Measurements from ENCODE around the gene PHF19. TPM values are rescaled to one million over a fixed set of nuclear protein-coding genes. Genes with fewer than 3 reads are reported as not detected.

The PHF19 gene
- total and polyA plus RNA-seq, 2 experiments from 2014 or later: 16.8 to 31.0 TPM

DNA sequence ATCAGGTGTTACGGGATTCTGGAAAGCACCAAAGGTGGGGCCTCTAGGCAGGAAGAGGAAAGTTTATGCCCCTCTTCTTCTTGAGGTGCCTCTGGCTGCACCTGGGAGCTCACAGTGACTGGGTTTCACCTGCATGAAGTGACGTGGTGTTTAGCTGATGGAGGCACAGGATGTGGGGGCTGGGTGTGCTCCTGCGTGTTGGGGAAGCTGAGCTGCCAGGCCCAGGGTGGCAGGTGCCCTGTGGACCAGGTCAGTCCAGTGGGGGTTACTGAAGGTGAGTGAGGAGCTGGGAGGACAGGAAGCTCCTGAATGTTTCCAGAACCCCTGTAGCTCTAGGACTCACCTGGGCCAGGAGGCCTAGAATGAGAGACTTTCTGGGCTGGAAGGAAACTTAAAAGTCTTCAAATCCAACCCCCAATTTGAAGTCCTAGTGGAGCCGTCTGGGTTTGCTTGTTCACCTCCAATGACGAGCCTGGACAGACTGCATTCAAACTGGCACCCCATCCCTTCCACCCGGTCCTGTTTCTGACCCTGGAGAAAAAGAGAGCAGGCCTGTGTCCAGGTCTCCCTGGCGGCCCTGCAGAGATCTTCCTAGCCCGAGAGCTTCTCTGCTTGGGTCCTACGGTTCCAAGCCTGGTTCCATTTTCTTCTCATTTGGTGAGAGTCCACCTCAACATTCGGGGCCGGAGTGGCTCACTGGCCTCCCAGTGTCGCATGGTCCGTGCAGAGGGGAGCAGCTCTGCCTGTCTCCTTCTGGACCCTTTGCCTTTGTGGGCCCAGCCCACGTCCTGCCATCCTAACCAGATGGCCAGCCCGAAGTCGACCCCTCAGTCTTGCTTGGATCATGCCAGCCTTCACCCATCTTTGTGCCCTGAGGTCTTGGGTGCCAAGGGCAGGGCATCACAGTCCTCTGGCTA lies 27.3 kb upstream of the PHF19 start:
- no peaks in the 10 kb centered on the region for H3K36me3 Mint-ChIP-seq (ENCODE audit: low read depth)
- H3K9me2 ChIP-seq (ENCODE audit: insufficient read depth): no peaks in the 10 kb centered on the region
- H3K27ac ChIP-seq (ENCODE audit: low read depth): no peak overlapping the region
- no peak for TF ChIP-seq EZH2 (IDR thresholded peaks at IDR 0.05; ENCODE audit: low read depth, unreplicated experiment)
- TF ChIP-seq, protein P1, sequence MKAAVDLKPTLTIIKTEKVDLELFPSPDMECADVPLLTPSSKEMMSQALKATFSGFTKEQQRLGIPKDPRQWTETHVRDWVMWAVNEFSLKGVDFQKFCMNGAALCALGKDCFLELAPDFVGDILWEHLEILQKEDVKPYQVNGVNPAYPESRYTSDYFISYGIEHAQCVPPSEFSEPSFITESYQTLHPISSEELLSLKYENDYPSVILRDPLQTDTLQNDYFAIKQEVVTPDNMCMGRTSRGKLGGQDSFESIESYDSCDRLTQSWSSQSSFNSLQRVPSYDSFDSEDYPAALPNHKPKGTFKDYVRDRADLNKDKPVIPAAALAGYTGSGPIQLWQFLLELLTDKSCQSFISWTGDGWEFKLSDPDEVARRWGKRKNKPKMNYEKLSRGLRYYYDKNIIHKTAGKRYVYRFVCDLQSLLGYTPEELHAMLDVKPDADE (IDR thresholded peaks at IDR 0.05): no peak
- TF ChIP-seq, protein P2, sequence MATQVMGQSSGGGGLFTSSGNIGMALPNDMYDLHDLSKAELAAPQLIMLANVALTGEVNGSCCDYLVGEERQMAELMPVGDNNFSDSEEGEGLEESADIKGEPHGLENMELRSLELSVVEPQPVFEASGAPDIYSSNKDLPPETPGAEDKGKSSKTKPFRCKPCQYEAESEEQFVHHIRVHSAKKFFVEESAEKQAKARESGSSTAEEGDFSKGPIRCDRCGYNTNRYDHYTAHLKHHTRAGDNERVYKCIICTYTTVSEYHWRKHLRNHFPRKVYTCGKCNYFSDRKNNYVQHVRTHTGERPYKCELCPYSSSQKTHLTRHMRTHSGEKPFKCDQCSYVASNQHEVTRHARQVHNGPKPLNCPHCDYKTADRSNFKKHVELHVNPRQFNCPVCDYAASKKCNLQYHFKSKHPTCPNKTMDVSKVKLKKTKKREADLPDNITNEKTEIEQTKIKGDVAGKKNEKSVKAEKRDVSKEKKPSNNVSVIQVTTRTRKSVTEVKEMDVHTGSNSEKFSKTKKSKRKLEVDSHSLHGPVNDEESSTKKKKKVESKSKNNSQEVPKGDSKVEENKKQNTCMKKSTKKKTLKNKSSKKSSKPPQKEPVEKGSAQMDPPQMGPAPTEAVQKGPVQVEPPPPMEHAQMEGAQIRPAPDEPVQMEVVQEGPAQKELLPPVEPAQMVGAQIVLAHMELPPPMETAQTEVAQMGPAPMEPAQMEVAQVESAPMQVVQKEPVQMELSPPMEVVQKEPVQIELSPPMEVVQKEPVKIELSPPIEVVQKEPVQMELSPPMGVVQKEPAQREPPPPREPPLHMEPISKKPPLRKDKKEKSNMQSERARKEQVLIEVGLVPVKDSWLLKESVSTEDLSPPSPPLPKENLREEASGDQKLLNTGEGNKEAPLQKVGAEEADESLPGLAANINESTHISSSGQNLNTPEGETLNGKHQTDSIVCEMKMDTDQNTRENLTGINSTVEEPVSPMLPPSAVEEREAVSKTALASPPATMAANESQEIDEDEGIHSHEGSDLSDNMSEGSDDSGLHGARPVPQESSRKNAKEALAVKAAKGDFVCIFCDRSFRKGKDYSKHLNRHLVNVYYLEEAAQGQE (IDR thresholded peaks at IDR 0.05; ENCODE audit: unreplicated experiment): no peak
- TF ChIP-seq, protein P3, sequence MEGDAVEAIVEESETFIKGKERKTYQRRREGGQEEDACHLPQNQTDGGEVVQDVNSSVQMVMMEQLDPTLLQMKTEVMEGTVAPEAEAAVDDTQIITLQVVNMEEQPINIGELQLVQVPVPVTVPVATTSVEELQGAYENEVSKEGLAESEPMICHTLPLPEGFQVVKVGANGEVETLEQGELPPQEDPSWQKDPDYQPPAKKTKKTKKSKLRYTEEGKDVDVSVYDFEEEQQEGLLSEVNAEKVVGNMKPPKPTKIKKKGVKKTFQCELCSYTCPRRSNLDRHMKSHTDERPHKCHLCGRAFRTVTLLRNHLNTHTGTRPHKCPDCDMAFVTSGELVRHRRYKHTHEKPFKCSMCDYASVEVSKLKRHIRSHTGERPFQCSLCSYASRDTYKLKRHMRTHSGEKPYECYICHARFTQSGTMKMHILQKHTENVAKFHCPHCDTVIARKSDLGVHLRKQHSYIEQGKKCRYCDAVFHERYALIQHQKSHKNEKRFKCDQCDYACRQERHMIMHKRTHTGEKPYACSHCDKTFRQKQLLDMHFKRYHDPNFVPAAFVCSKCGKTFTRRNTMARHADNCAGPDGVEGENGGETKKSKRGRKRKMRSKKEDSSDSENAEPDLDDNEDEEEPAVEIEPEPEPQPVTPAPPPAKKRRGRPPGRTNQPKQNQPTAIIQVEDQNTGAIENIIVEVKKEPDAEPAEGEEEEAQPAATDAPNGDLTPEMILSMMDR (conservative IDR thresholded peaks at IDR 0.05; ENCODE audit: low read depth in 2 of 2): no peak
- TF ChIP-seq POLR2AphosphoS5 (IDR thresholded peaks at IDR 0.05; ENCODE audit: low read depth): no peak
- no peak for TF ChIP-seq EZH2phosphoT487 (IDR thresholded peaks at IDR 0.05; ENCODE audit: unreplicated experiment)
- TF ChIP-seq, protein P4, sequence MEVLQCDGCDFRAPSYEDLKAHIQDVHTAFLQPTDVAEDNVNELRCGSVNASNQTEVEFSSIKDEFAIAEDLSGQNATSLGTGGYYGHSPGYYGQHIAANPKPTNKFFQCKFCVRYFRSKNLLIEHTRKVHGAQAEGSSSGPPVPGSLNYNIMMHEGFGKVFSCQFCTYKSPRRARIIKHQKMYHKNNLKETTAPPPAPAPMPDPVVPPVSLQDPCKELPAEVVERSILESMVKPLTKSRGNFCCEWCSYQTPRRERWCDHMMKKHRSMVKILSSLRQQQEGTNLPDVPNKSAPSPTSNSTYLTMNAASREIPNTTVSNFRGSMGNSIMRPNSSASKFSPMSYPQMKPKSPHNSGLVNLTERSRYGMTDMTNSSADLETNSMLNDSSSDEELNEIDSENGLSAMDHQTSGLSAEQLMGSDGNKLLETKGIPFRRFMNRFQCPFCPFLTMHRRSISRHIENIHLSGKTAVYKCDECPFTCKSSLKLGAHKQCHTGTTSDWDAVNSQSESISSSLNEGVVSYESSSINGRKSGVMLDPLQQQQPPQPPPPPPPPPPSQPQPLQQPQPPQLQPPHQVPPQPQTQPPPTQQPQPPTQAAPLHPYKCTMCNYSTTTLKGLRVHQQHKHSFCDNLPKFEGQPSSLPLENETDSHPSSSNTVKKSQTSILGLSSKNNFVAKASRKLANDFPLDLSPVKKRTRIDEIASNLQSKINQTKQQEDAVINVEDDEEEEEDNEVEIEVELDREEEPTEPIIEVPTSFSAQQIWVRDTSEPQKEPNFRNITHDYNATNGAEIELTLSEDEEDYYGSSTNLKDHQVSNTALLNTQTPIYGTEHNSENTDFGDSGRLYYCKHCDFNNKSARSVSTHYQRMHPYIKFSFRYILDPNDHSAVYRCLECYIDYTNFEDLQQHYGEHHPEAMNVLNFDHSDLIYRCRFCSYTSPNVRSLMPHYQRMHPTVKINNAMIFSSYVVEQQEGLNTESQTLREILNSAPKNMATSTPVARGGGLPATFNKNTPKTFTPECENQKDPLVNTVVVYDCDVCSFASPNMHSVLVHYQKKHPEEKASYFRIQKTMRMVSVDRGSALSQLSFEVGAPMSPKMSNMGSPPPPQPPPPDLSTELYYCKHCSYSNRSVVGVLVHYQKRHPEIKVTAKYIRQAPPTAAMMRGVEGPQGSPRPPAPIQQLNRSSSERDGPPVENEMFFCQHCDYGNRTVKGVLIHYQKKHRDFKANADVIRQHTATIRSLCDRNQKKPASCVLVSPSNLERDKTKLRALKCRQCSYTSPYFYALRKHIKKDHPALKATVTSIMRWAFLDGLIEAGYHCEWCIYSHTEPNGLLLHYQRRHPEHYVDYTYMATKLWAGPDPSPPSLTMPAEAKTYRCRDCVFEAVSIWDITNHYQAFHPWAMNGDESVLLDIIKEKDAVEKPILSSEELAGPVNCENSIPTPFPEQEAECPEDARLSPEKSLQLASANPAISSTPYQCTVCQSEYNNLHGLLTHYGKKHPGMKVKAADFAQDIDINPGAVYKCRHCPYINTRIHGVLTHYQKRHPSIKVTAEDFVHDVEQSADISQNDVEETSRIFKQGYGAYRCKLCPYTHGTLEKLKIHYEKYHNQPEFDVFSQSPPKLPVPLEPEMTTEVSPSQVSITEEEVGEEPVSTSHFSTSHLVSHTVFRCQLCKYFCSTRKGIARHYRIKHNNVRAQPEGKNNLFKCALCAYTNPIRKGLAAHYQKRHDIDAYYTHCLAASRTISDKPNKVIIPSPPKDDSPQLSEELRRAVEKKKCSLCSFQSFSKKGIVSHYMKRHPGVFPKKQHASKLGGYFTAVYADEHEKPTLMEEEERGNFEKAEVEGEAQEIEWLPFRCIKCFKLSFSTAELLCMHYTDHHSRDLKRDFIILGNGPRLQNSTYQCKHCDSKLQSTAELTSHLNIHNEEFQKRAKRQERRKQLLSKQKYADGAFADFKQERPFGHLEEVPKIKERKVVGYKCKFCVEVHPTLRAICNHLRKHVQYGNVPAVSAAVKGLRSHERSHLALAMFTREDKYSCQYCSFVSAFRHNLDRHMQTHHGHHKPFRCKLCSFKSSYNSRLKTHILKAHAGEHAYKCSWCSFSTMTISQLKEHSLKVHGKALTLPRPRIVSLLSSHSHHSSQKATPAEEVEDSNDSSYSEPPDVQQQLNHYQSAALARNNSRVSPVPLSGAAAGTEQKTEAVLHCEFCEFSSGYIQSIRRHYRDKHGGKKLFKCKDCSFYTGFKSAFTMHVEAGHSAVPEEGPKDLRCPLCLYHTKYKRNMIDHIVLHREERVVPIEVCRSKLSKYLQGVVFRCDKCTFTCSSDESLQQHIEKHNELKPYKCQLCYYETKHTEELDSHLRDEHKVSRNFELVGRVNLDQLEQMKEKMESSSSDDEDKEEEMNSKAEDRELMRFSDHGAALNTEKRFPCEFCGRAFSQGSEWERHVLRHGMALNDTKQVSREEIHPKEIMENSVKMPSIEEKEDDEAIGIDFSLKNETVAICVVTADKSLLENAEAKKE (CRISPR knock-in tag; IDR thresholded peaks at IDR 0.05): no peak
- no peak for TF ChIP-seq NANOG (IDR thresholded peaks at IDR 0.05; ENCODE audit: borderline replicate concordance)
- no peak for TF ChIP-seq ZNF114 (CRISPR knock-in tag; IDR thresholded peaks at IDR 0.05)
- H3K79me2 ChIP-seq (replicated peaks; ENCODE audit: insufficient read depth): no peaks in the 10 kb centered on the region
- H3K27ac Mint-ChIP-seq: no peak overlapping the region
- no peaks in the 10 kb centered on the region for H3F3A ChIP-seq (replicated peaks; ENCODE audit: low read depth)
- no peak overlapping the region for H2AFZ ChIP-seq
- H3K4me1 ChIP-seq (ENCODE audit: insufficient read depth): no peaks in the 10 kb centered on the region
- peaks cover 12% of the 10 kb centered on the region for H3K27me3 Mint-ChIP-seq (ENCODE audit: insufficient read depth, low read depth, poor library complexity)
- no peaks in the 10 kb centered on the region for H3K9me3 Mint-ChIP-seq
- no peaks in the 10 kb centered on the region for H4K20me1 ChIP-seq (replicated peaks; ENCODE audit: insufficient read depth)
- ATAC-seq: no peak
- no peak overlapping the region for H3K4me3 ChIP-seq
- peaks cover 5% of the 10 kb centered on the region; the same call in 1 of the 3 replicates for H3K4me1 Mint-ChIP-seq
- H3K4me3 Mint-ChIP-seq: no peak overlapping the region
- no peak overlapping the region for H3K4me2 ChIP-seq
- H3K36me3 ChIP-seq (ENCODE audit: insufficient read depth): no peaks in the 10 kb centered on the region
- DNase-seq (ENCODE audit: low spot score): no peak
- no peaks in the 10 kb centered on the region for H3K27me3 ChIP-seq (ENCODE audit: insufficient read depth)

Measured in GM23338 (cell line).